ENCODE data around the gene UBASH3A. TPM values are rescaled to one million over a fixed set of nuclear protein-coding genes. Genes with fewer than 3 reads are reported as not detected.

Gene UBASH3A
- polyA plus RNA-seq, 1 of the 3 experiments (the other 2 are of a cell fraction), result not detected

- no peak for TF ChIP-seq NRF1 (IDR thresholded peaks at IDR 0.05; ENCODE audit: low read depth, low read length)
- TF ChIP-seq POLR2AphosphoS5 (IDR thresholded peaks at IDR 0.05; ENCODE audit: low read depth, low read length), result no peak
- no peak for TF ChIP-seq FOSL2 (IDR thresholded peaks at IDR 0.05; ENCODE audit: borderline replicate concordance, low read depth)
- no peak for TF ChIP-seq YY1 (IDR thresholded peaks at IDR 0.05; ENCODE audit: low read depth)
- no peak for TF ChIP-seq JUND (IDR thresholded peaks at IDR 0.05)
- TF ChIP-seq SMC3 (IDR thresholded peaks at IDR 0.05; ENCODE audit: low read depth, low read length), result no peak
- no peak for TF ChIP-seq IRF3 (IDR thresholded peaks at IDR 0.05; ENCODE audit: low read depth, low read length)
These were observed 39.6 kb downstream of the UBASH3A start (continued) for GRCh38 chr21:42443181-42443785.

- H4K20me1 ChIP-seq (ENCODE audit: insufficient read depth), result no peaks in the 10 kb centered on the region
- no peak overlapping the region for H3K27ac ChIP-seq (ENCODE audit: low read depth in 2 of 2, low read length in 1 of 2)
- WGBS (ENCODE audit: low lambda C conversion rate), result 65% methylated on average over 31 of the region's 34 CpGs
- ChIA-PET CTCF (no interaction called here), POLR2A (interaction anchor here (0.8 kb wide), 1 partner anchor 1549 kb away, joined by 3 read pairs; no protein-coding TSS in a partner anchor)
- no peaks in the 10 kb centered on the region for H3K36me3 ChIP-seq (replicated peaks in 1 of 2; ENCODE audit: control insufficient read depth in 1 of 2, insufficient read depth in 2 of 2, low read length in 1 of 2)
- H3K4me3 ChIP-seq (ENCODE audit: low read depth in 2 of 2, low read length in 1 of 2), result no peak overlapping the region
- no peak overlapping the region for H3K4me2 ChIP-seq
- H3K79me2 ChIP-seq (ENCODE audit: insufficient read depth), result no peaks in the 10 kb centered on the region
- no peaks in the 10 kb centered on the region for H3K9me3 ChIP-seq
- H3K9ac ChIP-seq, result no peak overlapping the region
- H3F3A ChIP-seq (replicated peaks; ENCODE audit: insufficient read depth), result no peaks in the 10 kb centered on the region
- TF ChIP-seq EZH2phosphoT487 (IDR thresholded peaks at IDR 0.05; ENCODE audit: borderline replicate concordance, low read depth) (no peak), CTCF (IDR thresholded peaks at IDR 0.05) (no peak), POLR2AphosphoS5 (IDR thresholded peaks at IDR 0.05; ENCODE audit: low read depth, low read length) (no peak), EP300 (IDR thresholded peaks at IDR 0.05; ENCODE audit: borderline replicate concordance in 1 of 2, low read depth in 1 of 2, low read length in 1 of 2) (no peak), NRF1 (IDR thresholded peaks at IDR 0.05; ENCODE audit: low read depth, low read length) (no peak), MXI1 (IDR thresholded peaks at IDR 0.05; ENCODE audit: low read depth, low read length) (no peak), FOXJ3 (CRISPR knock-in tag; IDR thresholded peaks at IDR 0.05) (no peak), RCOR1 (IDR thresholded peaks at IDR 0.05; ENCODE audit: low read length) (no peak), CHD2 (IDR thresholded peaks at IDR 0.05; ENCODE audit: low read length, partially characterized antibody) (no peak), MEF2A (IDR thresholded peaks at IDR 0.05; ENCODE audit: borderline replicate concordance, low read depth) (no peak), FOXM1 (IDR thresholded peaks at IDR 0.05; ENCODE audit: low read depth) (no peak), TEAD4 (IDR thresholded peaks at IDR 0.05; ENCODE audit: borderline replicate concordance, insufficient read depth) (no peak), RAD21 (IDR thresholded peaks at IDR 0.05; ENCODE audit: low read length) (no peak), TAF1 (IDR thresholded peaks at IDR 0.05; ENCODE audit: borderline replicate concordance, low read depth, low read length) (no peak), TCF12 (IDR thresholded peaks at IDR 0.05) (no peak), ELF1 (IDR thresholded peaks at IDR 0.05) (no peak), RXRA (IDR thresholded peaks at IDR 0.05; ENCODE audit: borderline replicate concordance, low read depth) (no peak), SMC3 (IDR thresholded peaks at IDR 0.05; ENCODE audit: low read depth, low read length) (no peak)
- no peaks in the 10 kb centered on the region for H3K4me1 ChIP-seq (ENCODE audit: control insufficient read depth in 1 of 2, insufficient read depth in 2 of 2, low read depth in 1 of 2, low read length in 1 of 2)
- no peak for DNase-seq
- H3K9me2 ChIP-seq, result no peaks in the 10 kb centered on the region
- H2AFZ ChIP-seq (ENCODE audit: low read depth), result no peak overlapping the region
- no peaks in the 10 kb centered on the region for H3K27me3 ChIP-seq (ENCODE audit: insufficient read depth)
These were observed 40.4 kb downstream of the UBASH3A start for GRCh38 chr21:42443876-42444744.
